Progenitor cell of endocrine pancreas (in vitro differentiated cells): ENCODE data around the gene DNLZ. TPM values are rescaled to one million over a fixed set of nuclear protein-coding genes. Genes with fewer than 3 reads are reported as not detected.

Experiments used
- DNase-seq: peaks from one replicate; pipeline ENCODE4 v3.0.0; 2021; ENCODE audit warnings: low spot score; ENCODE audit not compliant: unreplicated experiment
- H3K27ac Mint-ChIP-seq: 2 replicates; pipeline ENCODE4 v1.8.0; 2021; ENCODE audit warnings: mild to moderate bottlenecking, moderate library complexity, mixed read lengths
- H3K27me3 Mint-ChIP-seq: 2 replicates; pipeline ENCODE4 v1.8.0; 2021; ENCODE audit warnings: mixed read lengths
- H3K36me3 Mint-ChIP-seq: 2 replicates; pipeline ENCODE4 v1.8.0; 2022; ENCODE audit warnings: mixed read lengths; ENCODE audit not compliant: insufficient read depth
- H3K4me1 Mint-ChIP-seq: 2 replicates; pipeline ENCODE4 v1.8.0; 2021; ENCODE audit warnings: low read depth, mixed read lengths
- H3K4me3 Mint-ChIP-seq: 2 replicates; pipeline ENCODE4 v1.8.0; 2021; ENCODE audit warnings: low read depth, mild to moderate bottlenecking, moderate library complexity, mixed read lengths
- H3K9me3 Mint-ChIP-seq: 2 replicates; pipeline ENCODE4 v1.8.0; 2021; ENCODE audit warnings: low read depth, mixed read lengths
- total RNA-seq: library from RNA; stranded (reverse); gene quantifications from 2 replicates; pipeline ENCODE4 v1.2.1, GENCODE V29; 2021
- TF ChIP-seq, protein P1 (sequence below): fragments of 200-600 bp; sonication (generic); IDR thresholded peaks from one replicate; pipeline ENCODE4 v1.5.0; 2021; ENCODE audit warnings: antibody characterized with exemption, mild to moderate bottlenecking; ENCODE audit not compliant: unreplicated experiment

DNLZ gene
- total RNA-seq, 1 donor from 2014 or later: 16.2 TPM

DNA sequence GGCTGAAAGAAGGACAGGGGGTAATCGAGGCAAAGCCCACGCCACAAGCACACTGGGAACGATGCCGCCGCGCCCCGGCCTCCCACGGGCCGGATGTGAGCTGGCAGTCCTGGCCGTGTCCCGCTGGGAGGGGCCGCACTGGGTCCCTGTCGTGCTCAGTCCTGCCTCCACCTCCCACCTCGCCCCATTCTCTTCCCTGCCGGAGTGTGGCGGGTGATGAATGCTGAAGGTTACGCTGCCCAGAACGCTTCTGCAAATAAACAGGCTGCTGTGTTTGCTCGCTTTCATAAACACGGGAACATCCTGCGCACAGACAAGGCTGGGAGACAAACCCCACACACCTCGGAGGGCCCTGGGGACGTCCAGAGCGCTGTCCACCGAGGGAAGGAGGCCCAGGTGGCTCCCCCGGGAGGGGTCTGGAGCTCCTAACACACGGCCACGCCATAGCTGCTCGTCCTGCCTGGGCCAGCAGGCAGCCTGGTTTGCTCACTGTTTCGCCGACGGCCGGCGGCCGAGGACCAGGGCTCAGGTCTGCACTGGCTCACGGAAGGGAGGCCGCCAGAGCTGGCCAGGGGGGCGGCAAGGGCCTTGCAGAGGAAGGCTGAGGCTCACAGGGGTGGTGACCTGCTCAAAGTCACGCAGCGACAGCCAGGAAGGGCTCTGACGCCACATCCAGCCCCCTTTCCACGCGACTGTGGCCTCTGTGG lies 2.3 kb downstream of the DNLZ start:
- Mint-ChIP-seq H3K4me3 (no peak overlapping the region), H3K27ac (no peak overlapping the region), H3K36me3 (no peaks in the 10 kb centered on the region), H3K9me3 (no peaks in the 10 kb centered on the region), H3K27me3 (no peaks in the 10 kb centered on the region), H3K4me1 (no peaks in the 10 kb centered on the region)
- TF ChIP-seq, protein P1, sequence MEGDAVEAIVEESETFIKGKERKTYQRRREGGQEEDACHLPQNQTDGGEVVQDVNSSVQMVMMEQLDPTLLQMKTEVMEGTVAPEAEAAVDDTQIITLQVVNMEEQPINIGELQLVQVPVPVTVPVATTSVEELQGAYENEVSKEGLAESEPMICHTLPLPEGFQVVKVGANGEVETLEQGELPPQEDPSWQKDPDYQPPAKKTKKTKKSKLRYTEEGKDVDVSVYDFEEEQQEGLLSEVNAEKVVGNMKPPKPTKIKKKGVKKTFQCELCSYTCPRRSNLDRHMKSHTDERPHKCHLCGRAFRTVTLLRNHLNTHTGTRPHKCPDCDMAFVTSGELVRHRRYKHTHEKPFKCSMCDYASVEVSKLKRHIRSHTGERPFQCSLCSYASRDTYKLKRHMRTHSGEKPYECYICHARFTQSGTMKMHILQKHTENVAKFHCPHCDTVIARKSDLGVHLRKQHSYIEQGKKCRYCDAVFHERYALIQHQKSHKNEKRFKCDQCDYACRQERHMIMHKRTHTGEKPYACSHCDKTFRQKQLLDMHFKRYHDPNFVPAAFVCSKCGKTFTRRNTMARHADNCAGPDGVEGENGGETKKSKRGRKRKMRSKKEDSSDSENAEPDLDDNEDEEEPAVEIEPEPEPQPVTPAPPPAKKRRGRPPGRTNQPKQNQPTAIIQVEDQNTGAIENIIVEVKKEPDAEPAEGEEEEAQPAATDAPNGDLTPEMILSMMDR: no peak
- DNase-seq: no peak

DNA sequence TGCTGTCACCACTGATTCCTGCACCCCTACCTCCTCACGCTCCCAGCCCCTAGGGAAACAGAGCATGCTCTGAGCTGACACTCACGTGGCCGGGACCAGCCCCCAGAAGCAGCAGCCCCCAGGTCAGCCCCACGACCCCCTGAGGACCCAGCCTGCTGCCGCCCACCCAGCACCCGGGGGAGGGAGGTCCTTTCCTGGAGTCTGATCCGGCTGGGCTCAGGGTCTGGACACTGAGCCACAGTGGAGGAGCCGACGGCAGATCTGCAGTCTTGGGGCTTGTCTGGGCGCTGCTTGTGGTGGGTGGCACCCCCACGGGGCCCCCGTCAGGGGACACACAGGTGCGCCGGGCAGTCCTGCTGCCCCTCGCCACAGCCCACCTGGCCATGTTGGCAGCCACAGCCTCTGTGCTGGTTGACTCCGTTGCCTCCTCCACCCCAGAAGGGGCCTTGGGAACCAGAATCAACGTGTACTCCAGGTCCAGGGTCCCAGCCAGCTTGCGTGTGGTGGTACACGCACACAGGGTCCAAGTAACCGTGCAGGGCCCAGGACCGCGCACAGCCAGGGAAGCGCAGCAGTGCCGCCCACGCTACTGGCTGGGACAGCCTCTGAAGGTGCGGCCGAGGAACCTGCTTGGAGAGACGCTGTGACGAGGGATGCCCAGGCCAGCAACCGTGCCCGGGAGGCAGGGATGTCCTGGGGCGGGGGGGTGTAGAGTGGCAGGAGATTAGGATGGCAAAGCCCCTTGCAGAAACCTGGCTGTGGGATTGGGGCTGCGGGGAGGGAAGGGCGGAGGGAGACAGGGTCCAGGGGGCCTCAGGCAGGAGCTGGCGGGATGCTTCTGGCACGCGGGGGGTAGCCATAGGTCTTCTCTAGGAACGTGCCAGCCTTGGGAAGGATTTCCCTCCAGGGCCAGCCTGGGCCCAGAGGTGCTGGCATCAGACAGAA lies 3.5 kb downstream of the DNLZ start:
- no peak overlapping the region for H3K27ac Mint-ChIP-seq
- DNase-seq: no peak
- H3K4me3 Mint-ChIP-seq: no peak overlapping the region
- no peaks in the 10 kb centered on the region for H3K4me1 Mint-ChIP-seq
- H3K36me3 Mint-ChIP-seq: no peaks in the 10 kb centered on the region
- no peaks in the 10 kb centered on the region for H3K27me3 Mint-ChIP-seq
- no peaks in the 10 kb centered on the region for H3K9me3 Mint-ChIP-seq
- TF ChIP-seq, protein P1: no peak

DNA sequence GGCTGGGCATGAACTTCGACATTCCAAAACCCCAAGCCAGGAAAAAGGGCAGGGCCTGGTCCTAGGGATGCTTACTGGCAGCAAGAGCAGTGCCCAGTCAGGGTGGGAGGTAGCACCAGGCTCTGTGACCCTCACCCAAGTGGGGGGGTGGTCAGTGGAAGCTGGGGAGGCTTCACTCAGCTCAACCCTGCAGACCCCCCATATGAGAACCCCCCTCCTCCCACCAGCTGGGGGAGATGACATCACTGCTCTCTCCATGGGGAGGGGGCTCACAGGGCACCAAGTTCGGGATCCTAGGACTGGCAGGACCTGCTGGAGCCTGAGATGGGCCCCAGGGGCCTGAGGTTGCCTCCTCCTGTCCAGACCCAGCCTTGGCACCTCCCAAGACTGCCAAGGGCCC lies 4.7 kb downstream of the DNLZ start:
- Mint-ChIP-seq H3K4me3 (no peak overlapping the region), H3K4me1 (no peaks in the 10 kb centered on the region), H3K36me3 (no peaks in the 10 kb centered on the region)

DNA sequence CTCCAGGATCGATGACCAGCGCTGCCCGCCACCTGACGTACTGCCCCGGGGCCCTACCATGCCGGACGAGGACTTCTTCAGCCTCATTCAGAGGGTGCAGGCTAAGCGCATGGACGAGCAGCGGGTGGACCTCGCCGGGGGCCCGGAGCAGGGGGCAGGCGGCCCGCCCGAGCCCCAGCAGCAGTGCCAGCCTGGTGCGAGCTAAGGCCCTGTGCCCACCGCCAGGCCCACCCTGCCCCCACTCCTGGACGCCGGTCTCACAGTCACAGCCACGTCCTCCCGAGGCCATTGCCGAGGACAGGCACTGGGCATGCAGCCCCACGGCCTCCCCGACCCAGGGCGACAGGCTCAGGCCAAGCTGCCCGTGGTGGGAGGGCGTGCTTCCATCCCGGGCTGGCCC lies 5.5 kb downstream of the DNLZ start:
- Mint-ChIP-seq H3K9me3 (no peaks in the 10 kb centered on the region), H3K27ac (no peak overlapping the region), H3K4me1 (no peaks in the 10 kb centered on the region), H3K27me3 (no peaks in the 10 kb centered on the region), H3K36me3 (no peaks in the 10 kb centered on the region), H3K4me3 (no peak overlapping the region)
- DNase-seq: no peak
- TF ChIP-seq, protein P1: no peak

More for the DNA sequence above, 4.7 kb downstream of the DNLZ start:
- TF ChIP-seq, protein P1: no peak
- Mint-ChIP-seq H3K27ac (no peak overlapping the region), H3K27me3 (no peaks in the 10 kb centered on the region), H3K9me3 (no peaks in the 10 kb centered on the region)
- DNase-seq: no peak

DNA sequence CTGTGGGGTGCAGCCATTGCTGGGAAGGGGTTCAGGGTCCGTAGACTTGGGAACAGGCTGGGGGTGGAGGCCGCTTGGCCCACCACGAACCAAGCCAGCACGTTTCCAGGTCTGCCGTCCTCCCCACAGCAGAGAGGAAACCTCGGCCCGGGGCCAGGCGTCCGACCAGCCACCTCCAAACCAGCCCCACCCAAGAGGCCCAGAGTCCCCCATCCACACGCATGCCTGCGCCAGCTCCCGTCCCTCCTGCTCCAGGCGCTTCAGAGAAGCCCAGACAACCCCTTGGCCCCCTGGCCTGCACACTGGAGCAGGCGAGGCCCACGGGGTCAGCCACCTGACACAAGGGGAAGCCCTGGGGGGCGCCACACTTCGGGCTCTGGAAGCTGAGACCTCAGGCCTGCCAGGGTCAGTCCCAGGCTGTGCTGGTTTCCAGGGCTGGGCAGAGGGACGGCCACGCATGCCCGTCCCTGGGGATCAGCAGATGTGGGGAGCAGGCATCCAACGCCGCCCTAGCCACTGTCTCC lies 6.3 kb downstream of the DNLZ start:
- DNase-seq: no peak
- H3K36me3 Mint-ChIP-seq: no peaks in the 10 kb centered on the region

More for the DNA sequence above, 6.3 kb downstream of the DNLZ start:
- TF ChIP-seq, protein P1: no peak
- Mint-ChIP-seq H3K4me3 (no peak overlapping the region), H3K9me3 (no peaks in the 10 kb centered on the region), H3K27me3 (no peaks in the 10 kb centered on the region), H3K27ac (no peak overlapping the region), H3K4me1 (no peaks in the 10 kb centered on the region)
